Measurements from ENCODE around the gene MUSK.
"Not testable (repeated sequence)": the region's sequence is repeated elsewhere in the genome, so short reads cannot be mapped to it uniquely, and the experiment has no call there.

MUSK gene

DNA sequence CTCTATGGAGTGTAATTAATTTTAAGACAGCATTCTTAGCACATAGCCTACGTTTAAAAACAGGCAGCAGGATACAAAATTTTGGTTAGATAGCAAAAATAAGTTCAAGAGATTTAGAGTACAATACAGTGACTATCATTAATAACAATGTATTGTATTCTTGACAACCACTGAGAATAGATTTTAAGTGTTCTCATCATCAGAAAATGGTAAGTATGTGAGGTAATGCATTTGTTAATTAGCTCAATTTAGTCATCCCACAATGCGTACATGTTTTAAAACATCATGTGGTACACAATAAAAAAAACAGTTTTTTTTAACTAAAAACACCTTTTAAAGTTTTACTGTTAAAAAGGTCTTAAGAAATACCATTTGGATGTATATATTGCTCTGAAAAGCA lies 94.2 kb downstream of the MUSK start:
- no peak for DNase-seq (ENCODE audit: low spot score)

DNA sequence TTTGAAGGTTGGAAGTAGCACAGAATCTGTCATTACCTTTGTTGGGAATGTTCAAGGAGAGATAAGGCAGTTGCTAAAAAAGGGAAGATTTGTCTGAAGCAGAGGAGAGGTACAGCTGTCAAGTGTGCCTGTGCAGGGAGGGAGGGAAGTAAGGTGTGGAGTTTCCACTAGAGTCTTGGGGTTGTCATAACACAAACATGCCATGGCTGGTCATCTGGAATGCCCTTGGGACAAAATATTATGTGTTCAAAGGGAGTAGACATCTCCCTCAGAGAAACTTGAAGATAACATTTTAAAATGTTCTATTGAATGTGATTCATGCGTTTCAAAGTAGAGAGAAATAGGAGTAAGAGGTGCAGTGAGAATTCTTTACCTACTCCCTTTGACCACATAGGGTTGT lies 95.0 kb downstream of the MUSK start:
- DNase-seq (ENCODE audit: low spot score) = no peak

GRCh38 chr9:110764006-110764405 lies 95.4 kb downstream of the MUSK start:
- DNase-seq (ENCODE audit: low spot score) = no peak

DNA sequence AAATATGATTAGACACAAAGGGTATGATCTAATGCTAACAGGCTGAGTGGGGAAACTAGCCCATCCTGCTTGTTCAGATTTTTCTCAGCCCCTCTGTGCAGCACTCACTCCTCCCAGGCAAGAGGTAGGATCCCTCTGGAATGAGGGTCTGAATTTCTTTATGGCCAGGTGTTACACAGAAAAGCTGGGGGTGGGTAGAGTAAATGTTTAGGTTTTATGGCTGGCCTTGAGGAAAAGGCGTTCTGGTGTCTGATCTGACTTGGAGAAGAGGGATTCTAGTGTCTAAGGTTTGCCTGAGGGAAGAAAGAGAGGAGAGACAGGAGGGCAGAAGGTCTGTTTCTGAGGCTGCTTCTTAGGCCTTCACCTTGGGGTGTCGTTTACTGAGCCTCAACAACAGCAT lies 97.3 kb downstream of the MUSK start:
- DNase-seq (ENCODE audit: low spot score) = no peak

DNA sequence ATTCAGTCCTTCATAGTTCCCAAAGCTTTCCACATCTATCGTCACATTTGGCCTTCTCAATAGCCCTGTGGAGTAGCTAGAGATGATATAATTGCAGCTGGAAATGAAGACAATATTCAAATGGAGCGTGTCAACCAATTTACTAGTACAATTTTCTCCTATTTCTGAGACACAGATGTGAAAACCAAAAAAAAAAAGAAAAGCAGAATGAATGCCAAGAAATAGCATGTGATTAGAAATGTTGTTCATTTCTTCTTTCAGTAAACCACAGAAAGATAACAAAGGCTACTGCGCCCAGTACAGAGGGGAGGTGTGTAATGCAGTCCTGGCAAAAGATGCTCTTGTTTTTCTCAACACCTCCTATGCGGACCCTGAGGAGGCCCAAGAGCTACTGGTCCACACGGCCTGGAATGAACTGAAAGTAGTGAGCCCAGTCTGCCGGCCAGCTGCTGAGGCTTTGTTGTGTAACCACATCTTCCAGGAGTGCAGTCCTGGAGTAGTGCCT lies 99.0 kb downstream of the MUSK start:
- no peak for DNase-seq (ENCODE audit: low spot score)

DNA sequence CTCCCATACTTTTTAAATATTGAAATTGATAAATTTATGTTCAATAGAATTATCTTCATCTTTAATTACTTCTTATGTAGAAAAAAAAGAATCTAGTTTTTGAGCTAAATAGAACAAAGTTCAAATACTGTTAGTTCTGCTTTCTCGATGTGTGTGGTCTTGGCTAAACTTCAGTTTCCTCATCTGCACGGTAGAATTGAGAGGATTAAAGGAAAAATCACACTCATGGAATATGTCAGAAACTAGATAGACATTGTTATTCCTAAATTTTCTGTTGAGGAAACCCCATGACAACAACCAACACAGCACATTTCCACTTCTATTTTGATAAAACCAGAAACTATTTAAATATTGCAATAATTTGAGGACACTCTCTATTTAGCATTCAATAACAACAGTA lies 100.3 kb downstream of the MUSK start:
- DNase-seq (ENCODE audit: low spot score) = no peak

- no peak for DNase-seq (ENCODE audit: low spot score)
Observed at GRCh38 chr9:110769667-110770066, 101.1 kb downstream of the MUSK start.

GRCh38 chr9:110775724-110776123 lies 107.1 kb downstream of the MUSK start:
- DNase-seq (ENCODE audit: low spot score) = no peak

- no peak for DNase-seq (ENCODE audit: low spot score)
Observed at GRCh38 chr9:110776221-110776620, 107.6 kb downstream of the MUSK start.

DNA sequence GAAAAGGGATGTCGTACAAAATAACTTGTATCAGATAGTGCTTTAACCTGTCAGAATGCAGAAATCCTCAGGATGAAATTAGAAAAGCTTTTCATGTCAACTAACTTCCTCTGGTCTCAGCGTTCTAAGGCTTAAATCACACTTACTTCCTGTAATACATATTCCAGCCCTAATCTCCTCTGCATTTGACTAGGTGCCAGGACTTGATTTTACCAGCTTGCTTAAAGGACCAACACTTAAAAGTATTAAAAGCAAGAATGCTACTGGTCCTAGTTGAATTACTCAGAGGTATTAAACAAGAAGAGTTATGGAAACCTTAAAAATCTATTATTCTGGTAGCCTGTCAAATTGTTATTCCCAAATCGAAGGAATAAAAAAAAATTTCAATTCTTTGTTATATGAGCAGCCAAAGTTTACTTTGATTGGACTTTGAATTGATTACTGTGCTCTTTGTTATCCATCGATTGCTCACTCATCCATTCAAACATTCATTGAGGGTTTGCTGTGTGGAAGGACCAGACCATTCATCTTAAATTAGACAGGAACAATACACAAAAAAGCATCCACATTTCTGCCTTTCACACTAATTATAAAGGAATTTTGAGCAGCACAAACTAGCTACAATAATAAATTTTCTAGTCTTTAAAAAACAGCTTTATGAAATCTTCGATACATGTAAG lies 108.7 kb downstream of the MUSK start:
- DNase-seq (ENCODE audit: low spot score) = no peak

DNA sequence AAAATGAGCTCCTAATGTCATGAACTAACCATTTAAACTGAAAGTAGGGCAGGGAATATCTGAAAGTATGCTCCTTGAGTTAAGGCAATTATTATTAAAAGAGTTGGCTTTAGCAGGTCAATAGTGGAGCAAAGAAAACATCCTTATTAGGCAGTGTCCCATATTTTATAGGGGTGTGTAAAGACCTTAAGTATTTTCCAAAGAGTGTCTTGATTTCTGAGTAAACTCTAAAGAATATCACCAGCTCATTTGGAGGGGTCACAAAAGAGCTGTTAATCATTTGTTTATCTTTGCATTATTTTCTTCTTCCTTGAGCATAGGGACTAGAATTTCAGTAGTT lies 109.3 kb downstream of the MUSK start:
- DNase-seq (ENCODE audit: low spot score) = no peak

- DNase-seq (ENCODE audit: low spot score) = no peak
Observed at GRCh38 chr9:110782701-110783100, 114.1 kb downstream of the MUSK start.

- DNase-seq (ENCODE audit: low spot score) = no peak
Observed at GRCh38 chr9:110784309-110784708, 115.7 kb downstream of the MUSK start.

- no peak for DNase-seq (ENCODE audit: low spot score)
Observed at GRCh38 chr9:110785166-110785565, 116.6 kb downstream of the MUSK start.

DNA sequence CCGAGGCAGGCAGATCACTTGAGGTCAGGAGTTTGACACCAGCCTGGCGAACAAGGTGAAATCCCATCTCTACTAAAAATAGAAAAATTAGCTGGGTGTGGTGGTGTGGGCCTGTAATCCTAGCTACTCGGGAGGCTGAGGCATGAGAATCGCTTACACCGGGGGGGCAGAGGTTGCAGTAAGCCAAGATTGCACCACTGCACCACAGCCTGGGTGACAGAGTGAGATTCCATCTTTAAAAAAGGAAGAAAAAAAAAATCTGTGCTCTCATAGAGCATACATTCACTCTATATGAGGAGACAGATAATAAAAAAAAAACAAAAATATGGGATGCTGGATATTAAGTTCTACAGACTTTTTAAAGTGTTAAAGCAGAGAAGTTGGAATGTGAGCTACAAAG lies 119.8 kb downstream of the MUSK start:
- not testable (repeated sequence) for DNase-seq (ENCODE audit: low spot score)

DNA sequence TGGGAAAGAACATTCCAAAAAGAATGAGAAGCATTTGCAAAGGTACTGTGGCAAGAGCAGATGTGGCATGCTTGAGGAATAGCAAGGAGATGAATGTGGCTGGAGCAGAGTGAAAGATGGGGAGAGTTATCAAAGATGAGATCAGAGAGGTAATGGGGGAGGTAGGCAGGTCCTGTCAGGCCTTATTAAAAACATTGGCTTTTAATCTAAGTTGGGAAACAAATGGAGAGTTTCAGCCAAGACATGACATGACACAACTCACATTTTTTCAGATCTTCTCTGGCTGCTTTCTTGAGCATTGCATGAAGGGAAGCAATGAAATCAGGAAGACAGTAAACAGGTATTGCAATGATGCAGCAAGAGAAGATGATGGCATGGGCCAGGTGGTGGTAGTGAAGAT lies 120.3 kb downstream of the MUSK start:
- no peak for DNase-seq (ENCODE audit: low spot score)

GRCh38 chr9:110797611-110798010 lies 129.0 kb downstream of the MUSK start:
- no peak for DNase-seq (ENCODE audit: low spot score)

- DNase-seq (ENCODE audit: low spot score) = no peak
Observed at GRCh38 chr9:110799396-110799795, 130.8 kb downstream of the MUSK start.

- DNase-seq (ENCODE audit: low spot score) = no peak
Observed at GRCh38 chr9:110801426-110801825, 132.8 kb downstream of the MUSK start.

DNA sequence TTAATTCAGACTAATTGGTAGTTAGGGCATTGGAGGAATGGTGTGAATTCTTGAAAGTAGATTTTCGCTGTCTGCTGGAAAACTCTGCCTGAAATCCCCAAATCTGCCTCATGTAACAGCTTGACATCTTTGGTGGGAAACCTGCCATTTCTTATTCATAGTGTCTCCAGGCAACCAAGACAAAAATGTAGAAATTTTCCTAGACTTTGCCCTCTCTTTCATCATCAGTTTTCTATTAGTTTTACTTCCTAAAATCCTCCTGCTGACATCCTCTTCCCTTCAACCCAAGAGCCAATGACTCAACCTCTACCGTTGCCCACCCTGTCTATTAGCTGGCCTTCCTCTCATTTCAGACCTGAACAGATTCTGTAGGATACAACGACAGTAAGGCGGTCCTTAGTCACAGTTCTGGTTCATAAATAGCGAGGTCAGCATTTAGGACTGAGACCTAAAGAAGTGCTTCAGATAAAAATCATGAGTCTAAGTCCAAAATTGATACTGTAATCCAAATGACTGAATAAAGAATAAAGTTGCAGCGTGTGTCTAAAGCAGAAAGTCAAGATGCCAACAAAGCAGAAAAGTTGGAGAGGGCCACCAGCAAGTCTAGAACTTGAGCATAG lies 133.9 kb downstream of the MUSK start:
- no peak for DNase-seq (ENCODE audit: low spot score)

GRCh38 chr9:110807956-110808598 lies 139.5 kb downstream of the MUSK start:
- DNase-seq (ENCODE audit: low spot score) = no peak

- DNase-seq (ENCODE audit: low spot score) = no peak
Observed at GRCh38 chr9:110808599-110808980, 140.0 kb downstream of the MUSK start.

- DNase-seq (ENCODE audit: low spot score) = no peak
Observed at GRCh38 chr9:110809038-110809595, 140.5 kb downstream of the MUSK start.
